Ascending aorta (tissue), 2 donors: ENCODE results near the gene LRIT2. TPM values are rescaled to one million over a fixed set of nuclear protein-coding genes. Genes with fewer than 3 reads are reported as not detected.

Source experiments
- DNase-seq, 2 donors: peaks; one replicate each; pipeline ENCODE4 v3.0.0-alpha.2; 2019; ENCODE audit warnings: low spot score in 2 of 2
- H3K27ac ChIP-seq, 2 donors: fragments of 200-600 bp; sonication (generic); one replicate each; pipeline ENCODE4 v1.5.1; 2016 to 2017; ENCODE audit warnings: mild to moderate bottlenecking in 1 of 2
- H3K27me3 ChIP-seq: fragments of 200-600 bp; sonication (generic); one replicate; pipeline ENCODE4 v1.5.1; 2017
- H3K36me3 ChIP-seq, 2 donors: fragments of 200-600 bp; sonication (generic); one replicate each; pipeline ENCODE4 v1.5.1; 2016
- H3K4me1 ChIP-seq, 2 donors: fragments of 200-600 bp; sonication (generic); one replicate each; pipeline ENCODE4 v1.5.1; 2016 to 2017; ENCODE audit warnings: mild to moderate bottlenecking in 1 of 2
- H3K4me3 ChIP-seq, 2 donors: fragments of 200-600 bp; sonication (generic); one replicate each; pipeline ENCODE4 v1.5.1; 2016 to 2017; ENCODE audit warnings: mild to moderate bottlenecking in 1 of 2
- H3K9me3 ChIP-seq, 2 donors: fragments of 200-600 bp; sonication (generic); one replicate each; pipeline ENCODE4 v1.5.1; 2016
- intact Hi-C: fragments of 100-400 bp; cut with DNase I; formaldehyde crosslinking; loops from one replicate; pipeline ENCODE4 v1.15.1; 2023
- total RNA-seq: library from RNA; depleted of rRNA; stranded (reverse); fragments of >200 nt; gene quantifications from one replicate; pipeline ENCODE4 v1.1.0, GENCODE V29; 2016
- TF ChIP-seq, protein P1 (sequence below), 3 experiments: fragments of 200-600 bp in 2 of 3; fragments of 450-650 bp in 1 of 3; sonication (generic) in 2 of 3; IDR thresholded peaks; one replicate each; pipeline ENCODE4 v1.5.1; 2016 to 2019; ENCODE audit warnings: antibody characterized with exemption in 3 of 3, mild to moderate bottlenecking in 1 of 3, moderate library complexity in 1 of 3

LRIT2 gene
- total RNA-seq, 1 donor from 2014 or later = not detected

DNA sequence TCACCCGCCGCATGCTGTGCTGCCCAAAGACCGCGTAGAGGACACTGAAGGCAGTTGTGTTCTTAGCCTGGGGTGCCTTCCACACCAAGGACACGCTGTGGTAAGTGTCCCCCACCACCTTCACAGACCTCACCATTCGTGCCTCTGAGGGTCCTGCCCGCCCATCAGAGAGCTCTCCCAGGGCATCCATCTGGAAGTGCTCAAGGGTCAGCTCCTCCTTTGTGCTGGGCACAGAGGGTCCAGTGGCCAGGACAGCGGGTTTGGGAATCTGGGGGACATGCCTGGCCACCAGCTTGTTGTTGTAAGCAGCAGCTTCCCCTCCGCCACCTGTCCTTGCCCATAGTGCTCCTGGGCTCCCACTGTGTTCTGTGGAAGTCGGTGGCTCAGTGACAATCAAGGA is 7.0 kb upstream of the LRIT2 start:
- H3K9me3 ChIP-seq = no peaks in the 10 kb centered on the region
- intact Hi-C loops = no loop called here
- no peaks in the 10 kb centered on the region for H3K36me3 ChIP-seq
- DNase-seq = no peak
- TF ChIP-seq, protein P1, sequence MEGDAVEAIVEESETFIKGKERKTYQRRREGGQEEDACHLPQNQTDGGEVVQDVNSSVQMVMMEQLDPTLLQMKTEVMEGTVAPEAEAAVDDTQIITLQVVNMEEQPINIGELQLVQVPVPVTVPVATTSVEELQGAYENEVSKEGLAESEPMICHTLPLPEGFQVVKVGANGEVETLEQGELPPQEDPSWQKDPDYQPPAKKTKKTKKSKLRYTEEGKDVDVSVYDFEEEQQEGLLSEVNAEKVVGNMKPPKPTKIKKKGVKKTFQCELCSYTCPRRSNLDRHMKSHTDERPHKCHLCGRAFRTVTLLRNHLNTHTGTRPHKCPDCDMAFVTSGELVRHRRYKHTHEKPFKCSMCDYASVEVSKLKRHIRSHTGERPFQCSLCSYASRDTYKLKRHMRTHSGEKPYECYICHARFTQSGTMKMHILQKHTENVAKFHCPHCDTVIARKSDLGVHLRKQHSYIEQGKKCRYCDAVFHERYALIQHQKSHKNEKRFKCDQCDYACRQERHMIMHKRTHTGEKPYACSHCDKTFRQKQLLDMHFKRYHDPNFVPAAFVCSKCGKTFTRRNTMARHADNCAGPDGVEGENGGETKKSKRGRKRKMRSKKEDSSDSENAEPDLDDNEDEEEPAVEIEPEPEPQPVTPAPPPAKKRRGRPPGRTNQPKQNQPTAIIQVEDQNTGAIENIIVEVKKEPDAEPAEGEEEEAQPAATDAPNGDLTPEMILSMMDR (IDR thresholded peaks at IDR 0.05) = no peak
- no peaks in the 10 kb centered on the region for H3K27me3 ChIP-seq
- no peak overlapping the region for H3K4me3 ChIP-seq
- no peak overlapping the region for H3K27ac ChIP-seq
- no peaks in the 10 kb centered on the region for H3K4me1 ChIP-seq

DNA sequence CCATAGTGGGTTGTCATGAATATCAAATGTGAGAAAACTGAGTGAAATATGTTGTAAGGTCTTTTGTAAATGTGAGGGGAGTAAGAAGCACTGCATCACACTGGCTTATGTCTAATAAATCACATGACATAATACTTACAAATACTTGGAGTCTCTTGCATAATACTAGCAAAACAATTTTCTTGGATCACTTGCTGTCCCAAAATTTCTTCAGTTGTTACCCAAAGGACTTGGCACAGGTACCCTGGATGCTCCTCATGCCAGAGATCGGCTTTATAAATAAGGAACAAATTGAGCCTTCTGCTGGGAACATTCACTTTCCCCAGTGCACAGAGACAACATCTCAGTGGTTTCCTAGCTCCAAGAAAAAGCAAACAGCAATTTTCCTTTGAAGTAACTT is 5.0 kb upstream of the LRIT2 start:
- Histone ChIP-seq H3K9me3 (no peaks in the 10 kb centered on the region), H3K27ac (no peak overlapping the region), H3K4me1 (no peaks in the 10 kb centered on the region), H3K27me3 (no peaks in the 10 kb centered on the region), H3K36me3 (no peaks in the 10 kb centered on the region), H3K4me3 (no peak overlapping the region)
- no peak for DNase-seq
- intact Hi-C loops = no loop called here
- TF ChIP-seq, protein P1 (IDR thresholded peaks at IDR 0.05) = no peak

DNA sequence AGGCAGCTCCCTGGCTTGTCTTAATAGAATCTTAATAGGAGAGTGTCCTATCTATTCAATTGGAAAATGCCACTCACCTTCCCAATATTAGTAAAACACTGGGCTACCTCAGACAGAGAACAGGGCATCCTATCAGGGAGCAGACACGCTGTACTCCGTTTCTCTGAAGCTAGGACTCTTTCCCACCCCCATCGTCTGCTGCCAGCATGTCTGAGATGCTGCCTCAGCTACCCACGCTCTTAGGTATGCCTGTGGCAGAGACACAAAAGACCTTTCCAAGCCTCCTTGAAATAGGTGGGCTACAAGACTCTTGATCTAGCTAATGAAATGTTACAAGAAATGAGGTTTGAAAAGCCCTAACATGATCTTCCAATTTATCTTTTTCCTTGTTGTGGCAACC is 2.5 kb upstream of the LRIT2 start:
- no peaks in the 10 kb centered on the region for H3K4me1 ChIP-seq
- TF ChIP-seq, protein P1 (IDR thresholded peaks at IDR 0.05) = no peak
- no peaks in the 10 kb centered on the region for H3K27me3 ChIP-seq
- no peak overlapping the region for H3K27ac ChIP-seq
- H3K9me3 ChIP-seq = no peaks in the 10 kb centered on the region
- H3K36me3 ChIP-seq = no peaks in the 10 kb centered on the region
- no peak for DNase-seq
- intact Hi-C loops = no loop called here
- H3K4me3 ChIP-seq = no peak overlapping the region

DNA sequence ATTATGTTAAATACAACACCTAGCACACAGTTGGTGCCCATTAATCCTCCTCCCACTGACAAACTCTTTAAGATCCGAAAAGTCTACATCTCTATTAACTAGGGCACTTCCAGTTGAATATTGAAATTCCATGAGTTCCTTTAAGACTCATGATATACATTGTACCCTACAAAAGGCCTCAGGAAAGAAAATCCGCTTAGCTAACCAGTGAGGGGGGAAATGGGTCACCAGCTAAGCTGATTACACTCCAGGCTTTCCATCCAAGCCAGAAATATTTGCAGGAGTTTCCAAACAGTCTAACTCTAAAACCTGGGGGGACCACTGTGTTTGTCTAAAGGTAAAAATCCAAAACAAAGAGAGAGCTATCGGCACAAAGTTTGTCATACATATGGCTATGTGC is 1.3 kb upstream of the LRIT2 start:
- Histone ChIP-seq H3K9me3 (no peaks in the 10 kb centered on the region), H3K27me3 (no peaks in the 10 kb centered on the region), H3K27ac (no peak overlapping the region), H3K4me3 (no peak overlapping the region), H3K4me1 (no peaks in the 10 kb centered on the region), H3K36me3 (no peaks in the 10 kb centered on the region)
- DNase-seq = no peak
- TF ChIP-seq, protein P1 (IDR thresholded peaks at IDR 0.05) = no peak
- intact Hi-C loops = no loop called here

DNA sequence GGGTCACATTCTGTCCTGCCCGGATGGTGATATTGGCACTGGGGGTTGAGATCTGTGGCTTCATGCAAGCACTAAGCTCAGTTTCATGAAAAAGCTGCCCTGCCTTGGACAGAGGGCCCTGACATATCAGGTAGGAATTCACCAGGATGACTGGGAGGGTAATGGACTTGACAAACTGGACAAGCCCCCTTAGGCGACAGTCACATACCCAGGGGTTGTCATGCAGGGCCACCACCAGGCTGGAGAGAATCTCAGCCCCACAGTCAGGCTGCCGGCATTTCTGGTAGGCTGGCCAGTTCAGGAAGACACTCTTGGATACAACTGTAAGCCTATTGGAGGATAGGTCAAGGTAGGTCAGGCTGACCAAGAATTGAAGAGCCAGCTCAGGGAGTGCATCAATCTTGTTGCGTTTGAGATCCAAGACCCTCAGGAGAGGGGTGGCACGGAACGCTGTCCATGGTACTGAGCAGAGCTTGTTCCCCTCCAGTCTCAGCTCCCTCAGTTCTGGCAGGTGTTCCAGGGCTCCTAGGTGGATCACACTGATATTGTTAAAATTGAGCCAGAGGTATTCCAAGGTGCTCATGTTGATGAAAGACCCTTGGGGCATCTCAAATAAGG is 824 bp downstream of the LRIT2 start:
- Histone ChIP-seq H3K27ac (no peak overlapping the region), H3K4me1 (no peaks in the 10 kb centered on the region), H3K27me3 (no peaks in the 10 kb centered on the region), H3K9me3 (no peaks in the 10 kb centered on the region), H3K36me3 (no peaks in the 10 kb centered on the region), H3K4me3 (no peak overlapping the region)
- TF ChIP-seq, protein P1 (IDR thresholded peaks at IDR 0.05) = no peak
- no peak for DNase-seq
- intact Hi-C loops = no loop called here

DNA sequence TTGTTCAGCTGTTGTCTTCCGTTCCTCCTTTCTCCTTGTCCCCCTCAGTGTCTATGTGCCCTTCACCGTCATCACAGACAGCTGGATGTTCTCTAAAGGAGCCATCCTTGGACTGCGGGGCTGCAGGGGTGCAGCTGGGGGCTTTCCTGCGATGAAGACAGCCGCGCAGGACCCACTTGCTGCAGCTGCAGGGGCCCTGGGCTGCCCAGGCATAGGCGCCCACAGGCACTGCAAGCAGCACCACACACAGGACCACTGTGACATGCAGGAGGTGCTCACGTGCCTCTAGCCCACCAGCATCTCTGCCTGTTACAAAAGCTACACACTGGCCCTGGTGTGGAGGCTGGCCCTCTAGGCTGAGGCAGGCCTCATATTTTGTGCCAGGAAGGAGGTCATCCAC is 3.4 kb downstream of the LRIT2 start:
- TF ChIP-seq, protein P1 (IDR thresholded peaks at IDR 0.05) = no peak
- Histone ChIP-seq H3K9me3 (no peaks in the 10 kb centered on the region), H3K27me3 (no peaks in the 10 kb centered on the region), H3K27ac (no peak overlapping the region), H3K4me1 (no peaks in the 10 kb centered on the region), H3K36me3 (no peaks in the 10 kb centered on the region), H3K4me3 (no peak overlapping the region)
- intact Hi-C loops = no loop called here
- no peak for DNase-seq
